Psoas muscle (tissue), 8 donors: ENCODE data around the gene COASY. TPM values are rescaled to one million over a fixed set of nuclear protein-coding genes. Genes with fewer than 3 reads are reported as not detected.

Experiments
- ATAC-seq, 4 donors: fragments of 200-7000 bp; cut with Tn5 transposase; one replicate each; pipeline ENCODE4 v1.9.1; 2020; ENCODE audit warnings: moderate library complexity in 3 of 4, mild to moderate bottlenecking in 2 of 4
- DNase-seq, 2 donors: peaks; one replicate each; pipeline ENCODE4 v3.0.0-alpha.2; 2020
- H3K27ac ChIP-seq: fragments of 200-600 bp; one replicate; pipeline ENCODE4 v1.8.0; 2022
- H3K27me3 ChIP-seq, 3 donors: fragments of 200-600 bp in 1 of 3; one replicate each; pipeline versions ENCODE4 v1.6.1 to v1.8.0; 2013 to 2022; ENCODE audit warnings: low read length in 2 of 3, mild to moderate bottlenecking in 2 of 3, moderate library complexity in 1 of 3; ENCODE audit not compliant: insufficient read depth in 3 of 3
- H3K36me3 ChIP-seq, 2 donors: fragments of 200-600 bp in 1 of 2; one replicate each; pipeline versions ENCODE4 v1.6.1 to v1.8.0; 2013 to 2022; ENCODE audit warnings: low read depth in 1 of 2, mild to moderate bottlenecking in 1 of 2, moderate library complexity in 1 of 2; ENCODE audit not compliant: insufficient read depth in 1 of 2
- H3K4me1 ChIP-seq: fragments of 200-600 bp; one replicate; pipeline ENCODE4 v1.8.0; 2022
- H3K4me3 ChIP-seq: fragments of 200-600 bp; one replicate; pipeline ENCODE4 v1.8.0; 2022; ENCODE audit warnings: mild to moderate bottlenecking
- H3K9me3 ChIP-seq: fragments of 200-600 bp; one replicate; pipeline ENCODE4 v1.8.0; 2022
- CTCF ChIP-seq: fragments of 200-600 bp; IDR thresholded peaks from one replicate; pipeline ENCODE4 v1.8.0; 2022; ENCODE audit warnings: antibody characterized with exemption
- WGBS, 3 donors: extraction: QIAGEN DNeasy Blood & Tissue Kit; methylation state at CpG; one replicate each; pipeline versions ENCODE4 v1.1.6 to v1.1.7; 2013; 5-methylcytosine and 5-hydroxymethylcytosine counted together
- intact Hi-C, 2 donors: fragments of 100-400 bp; cut with DNase I; formaldehyde crosslinking; loops; one replicate each; pipeline versions ENCODE4 v1.11.0 to v1.14.2; 2022
- polyA plus RNA-seq, 3 donors: library from polyadenylated mRNA; stranded (reverse); fragments of 200-250 nt; gene quantifications; one replicate each; pipeline ENCODE4 v1.2.3, GENCODE V29; 2013
- total RNA-seq, 4 donors: library from RNA; stranded (reverse); fragmentation: NEBNext Ultra II Directional in 2 of 4; extraction: Animal tissue kit (Norgen Biotek cat#: 25700) in 2 of 4; gene quantifications; one replicate each; pipeline versions ENCODE4 v1.2.1 to v1.2.4, GENCODE V29; 2021 to 2023
- donor health status: healthy with polysubstance abuse.
- donor health status: DM: no; HTN: no; CAD: no; lungs with moderate emphysema.
- donor health status: Bipolar disorder and iron deficiency.
- donor health status: healthy.
- donor health status: DM: yes; HTN: yes; CAD: no.
- donor health status: DM: no; HTN: no; CAD: no.
- donor health status: DM: no; HTN: no; CAD: no.
- donor health status: DM: yes; HTN: yes; CAD: no.

The COASY gene
- total and polyA plus RNA-seq, 7 donors, result 31.6 to 141 (median 41.0) TPM

- Histone ChIP-seq H3K27me3 (no peaks in the 10 kb centered on the region), H3K27ac (no peak overlapping the region), H3K4me1 (peaks cover 22% of the 10 kb centered on the region), H3K9me3 (no peaks in the 10 kb centered on the region), H3K36me3 (peaks cover 2 to 14% of the 10 kb centered on the region in 2 donors), H3K4me3 (no peak overlapping the region)
- DNase-seq, result no peak
- 74 to 86% (median 79%) methylated on average over 3 of the region's 3 CpGs for WGBS, 3 donors
- intact Hi-C loops, result no loop called here
- no peak for TF ChIP-seq CTCF
- no peak for ATAC-seq
Observed at GRCh38 chr17:42560246-42560645, 1.7 kb upstream of the COASY start.

GRCh38 chr17:42562388-42563142 is 617 bp downstream of the COASY start:
- no peak for TF ChIP-seq CTCF
- ATAC-seq (peak; percentile 2 to 32 (median 14)), DNase-seq (no peak)
- peaks cover 25% of the 10 kb centered on the region for H3K4me1 ChIP-seq
- peak overlapping the region; percentile 86 for H3K27ac ChIP-seq
- intact Hi-C loops, result no loop called here
- peaks cover 2 to 23% of the 10 kb centered on the region in 2 donors for H3K36me3 ChIP-seq
- WGBS, 3 donors, result 4 to 8% (median 7%) methylated on average over 45 to 48 of the region's 48 CpGs
- peak overlapping the region; percentile 99 for H3K4me3 ChIP-seq
- no peaks in the 10 kb centered on the region for H3K9me3 ChIP-seq
- H3K27me3 ChIP-seq, result no peaks in the 10 kb centered on the region

- no peak for ATAC-seq
- no peak for TF ChIP-seq CTCF
- WGBS, 3 donors, result 52 to 66% (median 60%) methylated on average over 14 of the region's 14 CpGs
- peaks cover 29% of the 10 kb centered on the region for H3K4me1 ChIP-seq
- no peaks in the 10 kb centered on the region for H3K9me3 ChIP-seq
- peak in 1 of 2 donors; percentile 60 for DNase-seq
- H3K27me3 ChIP-seq, result no peaks in the 10 kb centered on the region
- intact Hi-C loops, result no loop called here
- H3K36me3 ChIP-seq, result peaks cover 2 to 23% of the 10 kb centered on the region in 2 donors
- peak overlapping the region; percentile 99 for H3K4me3 ChIP-seq
- H3K27ac ChIP-seq, result peak overlapping the region; percentile 86
Observed at GRCh38 chr17:42563143-42563509, 1.2 kb downstream of the COASY start.

GRCh38 chr17:42563543-42563942 is 1.6 kb downstream of the COASY start:
- 5 to 15% (median 14%) methylated on average over 1 of the region's 1 CpG for WGBS, 3 donors
- peaks cover 29% of the 10 kb centered on the region for H3K4me1 ChIP-seq

More at GRCh38 chr17:42563543-42563942, 1.6 kb downstream of the COASY start:
- Histone ChIP-seq H3K27me3 (no peaks in the 10 kb centered on the region), H3K4me3 (peak overlapping the region; percentile 99), H3K36me3 (peaks cover 2 to 25% of the 10 kb centered on the region in 2 donors), H3K9me3 (no peaks in the 10 kb centered on the region), H3K27ac (peak overlapping the region; percentile 86)
- ATAC-seq (no peak), DNase-seq (no peak)
- TF ChIP-seq CTCF, result no peak
- intact Hi-C loops, result no loop called here
